ELR (cell line): Measurements from ENCODE around the gene AK8.
A peak's percentile ranks its signal among the peaks of the same experiment; 100 is the strongest.
"Not testable (repeated sequence)": the region's sequence is repeated elsewhere in the genome, so short reads cannot be mapped to it uniquely, and the experiment has no call there.

Experiments
- DNase-seq: peaks from one replicate; pipeline ENCODE4 v3.0.0-alpha.2; 2015; ENCODE audit warnings: low read depth

Gene AK8

GRCh38 chr9:132711846-132712245 lies 166.2 kb downstream of the AK8 start:
- DNase-seq: no peak

GRCh38 chr9:132711152-132711551 lies 166.9 kb downstream of the AK8 start:
- not testable (repeated sequence) for DNase-seq

- DNase-seq: no peak
Measured at GRCh38 chr9:132710333-132710732, 167.8 kb downstream of the AK8 start.

GRCh38 chr9:132708769-132709430 lies 169.2 kb downstream of the AK8 start:
- DNase-seq: no peak

- no peak for DNase-seq
Measured at GRCh38 chr9:132708239-132708638, 169.8 kb downstream of the AK8 start.

GRCh38 chr9:132703336-132703735 lies 174.7 kb downstream of the AK8 start:
- peak; percentile 74 for DNase-seq

GRCh38 chr9:132702254-132702653 lies 175.8 kb downstream of the AK8 start:
- DNase-seq: no peak

GRCh38 chr9:132699956-132700355 lies 178.1 kb downstream of the AK8 start:
- DNase-seq: no peak

GRCh38 chr9:132698989-132699388 lies 179.1 kb downstream of the AK8 start:
- no peak for DNase-seq

- DNase-seq: no peak
Measured at GRCh38 chr9:132697230-132697629, 180.9 kb downstream of the AK8 start.

- DNase-seq: peak; percentile 60
Measured at GRCh38 chr9:132694144-132694543, 183.9 kb downstream of the AK8 start.

- no peak for DNase-seq
Measured at GRCh38 chr9:132690696-132691095, 187.4 kb downstream of the AK8 start.

- no peak for DNase-seq
Measured at GRCh38 chr9:132683873-132684272, 194.2 kb downstream of the AK8 start.

- no peak for DNase-seq
Measured at GRCh38 chr9:132681561-132681960, 196.5 kb downstream of the AK8 start.

- no peak for DNase-seq
Measured at GRCh38 chr9:132679946-132680625, 198.0 kb downstream of the AK8 start.

GRCh38 chr9:132677976-132678375 lies 200.1 kb downstream of the AK8 start:
- DNase-seq: no peak
